HG03565 (cell line): ENCODE measurements around the gene DNAL1.
"Not testable (repeated sequence)": the region's sequence is repeated elsewhere in the genome, so short reads cannot be mapped to it uniquely, and the experiment has no call there.

Experiments
- ATAC-seq: cut with Tn5 transposase; IDR thresholded peaks from one replicate; pipeline ENCODE4 v1.9.1; 2021; ENCODE audit warnings: mild to moderate bottlenecking, moderate library complexity; ENCODE audit not compliant: unreplicated experiment

Gene DNAL1

GRCh38 chr14:73644531-73645247 lies at the start of gene DNAL1:
Gene DNAL1 (plus strand): TSS chr14:73644986. CDS start chr14:73645040, 54 bp downstream.
- ATAC-seq: peak; percentile 84

- ATAC-seq: no peak
Observed at GRCh38 chr14:73599499-73599898, 45.3 kb upstream of the DNAL1 start.

GRCh38 chr14:73602994-73603393 lies 41.8 kb upstream of the DNAL1 start:
- no peak for ATAC-seq

GRCh38 chr14:73606271-73606670 lies 38.5 kb upstream of the DNAL1 start:
- no peak for ATAC-seq

GRCh38 chr14:73607241-73607640 lies 37.5 kb upstream of the DNAL1 start:
- no peak for ATAC-seq

GRCh38 chr14:73610687-73611086 lies 34.1 kb upstream of the DNAL1 start:
- no peak for ATAC-seq

- peak; percentile 41 for ATAC-seq
Observed at GRCh38 chr14:73612339-73613045, 32.3 kb upstream of the DNAL1 start, which contains the start of gene ACOT6. Gene ACOT6 (plus strand): TSS chr14:73612517. CDS start chr14:73612572, 55 bp downstream.

GRCh38 chr14:73613046-73613383 lies 31.8 kb upstream of the DNAL1 start:
- no peak for ATAC-seq

- no peak for ATAC-seq
Observed at GRCh38 chr14:73613419-73613963, 31.3 kb upstream of the DNAL1 start.

GRCh38 chr14:73616831-73617230 lies 28.0 kb upstream of the DNAL1 start:
- ATAC-seq: no peak

GRCh38 chr14:73619524-73619923 lies 25.3 kb upstream of the DNAL1 start:
- ATAC-seq: no peak

- ATAC-seq: no peak
Observed at GRCh38 chr14:73620268-73620667, 24.5 kb upstream of the DNAL1 start.

- ATAC-seq: no peak
Observed at GRCh38 chr14:73623504-73624054, 21.2 kb upstream of the DNAL1 start.

GRCh38 chr14:73625706-73626105 lies 19.1 kb upstream of the DNAL1 start:
- no peak for ATAC-seq

- ATAC-seq: no peak
Observed at GRCh38 chr14:73627151-73627558, 17.6 kb upstream of the DNAL1 start.

- no peak for ATAC-seq
Observed at GRCh38 chr14:73630009-73630780, 14.6 kb upstream of the DNAL1 start.

GRCh38 chr14:73633116-73634010 lies 11.4 kb upstream of the DNAL1 start:
- no peak for ATAC-seq

- ATAC-seq: no peak
Observed at GRCh38 chr14:73634011-73634833, 10.6 kb upstream of the DNAL1 start.

GRCh38 chr14:73636355-73636754 lies 8.4 kb upstream of the DNAL1 start:
- ATAC-seq: not testable (repeated sequence)
